ENCODE data around the gene CUBN.

The CUBN gene

DNA sequence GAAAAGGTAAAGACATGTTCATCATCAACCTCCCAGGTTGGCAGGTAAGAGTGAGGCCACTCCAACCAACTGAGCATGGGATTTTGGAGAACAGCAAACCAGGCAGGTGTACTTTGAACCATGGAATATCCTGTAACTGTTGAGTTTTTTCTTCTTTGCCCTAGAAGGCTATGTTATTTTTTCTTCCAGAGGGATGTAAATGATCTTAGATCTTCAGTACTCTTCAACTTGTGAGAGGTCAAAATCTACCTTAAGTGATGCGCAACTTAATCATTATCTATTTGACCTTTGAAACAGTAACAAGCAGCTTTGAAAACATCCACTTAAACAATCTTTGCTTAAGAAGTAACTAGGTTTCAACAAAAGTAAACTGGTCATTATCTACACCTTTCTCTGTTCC, at the start of gene CUBN:
Gene CUBN (minus strand): TSS at position 71 of the 400 bp plus-strand sequence. CDS start 46 bp downstream, at position 25.
- TF ChIP-seq, protein P1, sequence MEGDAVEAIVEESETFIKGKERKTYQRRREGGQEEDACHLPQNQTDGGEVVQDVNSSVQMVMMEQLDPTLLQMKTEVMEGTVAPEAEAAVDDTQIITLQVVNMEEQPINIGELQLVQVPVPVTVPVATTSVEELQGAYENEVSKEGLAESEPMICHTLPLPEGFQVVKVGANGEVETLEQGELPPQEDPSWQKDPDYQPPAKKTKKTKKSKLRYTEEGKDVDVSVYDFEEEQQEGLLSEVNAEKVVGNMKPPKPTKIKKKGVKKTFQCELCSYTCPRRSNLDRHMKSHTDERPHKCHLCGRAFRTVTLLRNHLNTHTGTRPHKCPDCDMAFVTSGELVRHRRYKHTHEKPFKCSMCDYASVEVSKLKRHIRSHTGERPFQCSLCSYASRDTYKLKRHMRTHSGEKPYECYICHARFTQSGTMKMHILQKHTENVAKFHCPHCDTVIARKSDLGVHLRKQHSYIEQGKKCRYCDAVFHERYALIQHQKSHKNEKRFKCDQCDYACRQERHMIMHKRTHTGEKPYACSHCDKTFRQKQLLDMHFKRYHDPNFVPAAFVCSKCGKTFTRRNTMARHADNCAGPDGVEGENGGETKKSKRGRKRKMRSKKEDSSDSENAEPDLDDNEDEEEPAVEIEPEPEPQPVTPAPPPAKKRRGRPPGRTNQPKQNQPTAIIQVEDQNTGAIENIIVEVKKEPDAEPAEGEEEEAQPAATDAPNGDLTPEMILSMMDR (IDR thresholded peaks at IDR 0.05; ENCODE audit: insufficient read depth, low read length, missing control alignments): no peak
- no peak within 1 kb of the TSS for H3K4me3 ChIP-seq (ENCODE audit: low read depth, low read length)
- POLR2A ChIA-PET: no interaction called here
- CTCF ChIA-PET: interaction anchor here (1.2 to 2.5 kb wide), 2 partner anchors 13 to 277 kb away, joined by 3 to 5 read pairs; no protein-coding TSS in a partner anchor
- DNase-seq (ENCODE audit: low read depth, low spot score): no peak

DNA sequence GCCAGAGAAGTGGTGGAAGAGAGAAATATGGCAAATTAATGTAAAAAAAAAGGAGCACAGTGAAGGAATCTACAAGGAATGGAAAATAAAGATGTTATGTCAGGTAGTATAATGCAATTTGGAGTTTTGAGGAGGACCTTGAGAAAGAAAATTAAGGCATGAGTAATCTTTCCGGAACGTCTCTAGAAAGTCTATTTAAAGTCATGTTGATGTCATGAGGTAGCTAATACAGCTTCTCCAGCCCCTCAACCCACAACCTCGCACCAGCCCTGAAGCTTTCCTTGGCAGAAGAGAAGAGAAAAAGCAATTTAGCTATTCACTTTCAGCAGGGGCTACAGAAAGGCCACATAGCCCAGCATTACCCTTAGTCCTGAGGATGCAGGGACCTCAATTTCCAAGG, 49.4 kb upstream of the CUBN start:
- DNase-seq (ENCODE audit: low read depth, low spot score): no peak
- POLR2A ChIA-PET: no interaction called here
- H3K4me3 ChIP-seq (ENCODE audit: low read depth, low read length): no peak overlapping the region
- TF ChIP-seq, protein P1 (IDR thresholded peaks at IDR 0.05; ENCODE audit: insufficient read depth, low read length, missing control alignments): no peak
- CTCF ChIA-PET: interaction anchor here (0.7 to 1.0 kb wide), 2 partner anchors 52 to 106 kb away, joined by 3 read pairs; no protein-coding TSS in a partner anchor

DNA sequence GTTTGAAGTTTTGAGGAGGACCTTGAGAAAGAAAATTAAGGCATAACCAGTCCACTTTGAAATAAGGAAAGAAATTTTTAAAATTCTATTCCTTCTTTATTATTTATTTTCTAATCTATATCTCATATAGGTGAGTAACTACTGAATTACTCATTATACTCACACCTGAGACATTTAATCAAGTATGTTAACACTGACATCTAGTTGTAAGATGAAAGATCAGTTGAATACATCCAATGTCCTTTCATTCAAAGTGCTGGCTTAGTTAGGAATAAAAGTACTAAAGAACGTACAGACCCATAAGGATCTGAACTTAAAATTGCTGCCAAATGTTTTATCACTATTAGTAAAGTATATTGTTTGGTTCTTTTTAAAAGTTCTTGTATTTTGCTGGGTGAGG, 48.4 kb upstream of the CUBN start:
- ChIA-PET POLR2A (no interaction called here), CTCF (no interaction called here)
- TF ChIP-seq, protein P1 (IDR thresholded peaks at IDR 0.05; ENCODE audit: insufficient read depth, low read length, missing control alignments): no peak
- H3K4me3 ChIP-seq (ENCODE audit: low read depth, low read length): no peak overlapping the region
- no peak for DNase-seq (ENCODE audit: low read depth, low spot score)

DNA sequence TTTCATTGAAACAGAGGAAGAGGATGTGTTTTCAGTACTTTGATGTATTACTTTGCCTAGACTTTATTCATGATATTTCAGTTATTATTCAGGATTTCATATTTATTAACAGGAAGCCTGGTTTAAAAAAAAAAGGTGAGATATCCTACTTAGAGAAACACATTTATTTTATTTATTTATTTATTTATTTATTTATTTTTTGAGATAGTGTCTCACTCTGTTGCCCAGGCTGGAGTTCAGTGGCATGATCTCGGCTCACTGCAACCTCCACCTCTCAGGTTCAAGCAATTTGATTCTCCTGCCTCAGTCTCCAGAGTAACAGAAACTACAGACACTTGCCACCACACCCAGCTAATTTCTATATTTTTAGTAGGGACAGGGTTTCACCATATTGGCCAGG, 47.4 kb upstream of the CUBN start:
- DNase-seq (ENCODE audit: low read depth, low spot score): no peak
- CTCF ChIA-PET: no interaction called here
- POLR2A ChIA-PET: interaction anchor here (0.6 kb wide), 1 partner anchor 55 kb away, joined by 4 read pairs; no protein-coding TSS in a partner anchor
- TF ChIP-seq, protein P1 (IDR thresholded peaks at IDR 0.05; ENCODE audit: insufficient read depth, low read length, missing control alignments): no peak
- H3K4me3 ChIP-seq (ENCODE audit: low read depth, low read length): no peak overlapping the region

DNA sequence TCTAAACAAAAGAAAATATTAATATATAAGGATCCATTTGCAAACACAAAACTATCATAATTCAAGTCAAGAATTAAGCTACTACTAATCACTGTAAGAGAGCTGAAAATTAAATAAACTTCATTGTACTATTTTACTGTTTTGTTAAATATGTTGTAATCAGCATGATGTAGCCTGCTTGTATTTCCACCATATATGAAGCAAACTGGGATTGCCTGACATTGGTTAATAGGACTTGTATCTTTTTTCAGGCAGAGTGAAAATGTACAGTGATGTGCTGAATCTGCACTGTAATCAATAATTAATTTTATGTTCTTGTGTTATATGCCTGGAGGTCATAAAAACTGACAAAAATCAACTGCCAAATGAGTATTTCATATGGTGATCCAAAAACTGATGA, 46.5 kb upstream of the CUBN start:
- H3K4me3 ChIP-seq (ENCODE audit: low read depth, low read length): no peak overlapping the region
- TF ChIP-seq, protein P1 (IDR thresholded peaks at IDR 0.05; ENCODE audit: insufficient read depth, low read length, missing control alignments): no peak
- POLR2A ChIA-PET: no interaction called here
- DNase-seq (ENCODE audit: low read depth, low spot score): no peak
- CTCF ChIA-PET: no interaction called here

DNA sequence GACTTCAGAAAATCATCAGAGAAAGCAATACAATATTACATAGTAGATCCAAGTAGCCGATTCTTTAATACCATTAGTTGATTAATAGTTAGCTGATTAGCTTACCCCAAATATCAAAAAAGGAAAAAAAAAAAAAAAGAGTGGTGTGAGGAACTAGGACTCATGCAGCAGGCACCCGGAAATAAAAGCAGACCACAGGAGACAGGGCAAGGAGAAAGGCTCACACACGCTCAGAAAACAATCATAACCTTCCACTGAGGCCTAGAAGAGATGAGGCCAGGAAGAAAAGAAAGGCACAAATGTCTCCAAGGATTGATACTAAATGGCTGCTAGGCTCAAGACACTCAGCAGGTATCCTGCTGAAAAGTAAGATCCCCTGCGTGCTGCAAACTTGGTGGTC, 45.9 kb upstream of the CUBN start:
- H3K4me3 ChIP-seq (ENCODE audit: low read depth, low read length): no peak overlapping the region
- ChIA-PET CTCF (no interaction called here), POLR2A (no interaction called here)
- TF ChIP-seq, protein P1 (IDR thresholded peaks at IDR 0.05; ENCODE audit: insufficient read depth, low read length, missing control alignments): no peak
- no peak for DNase-seq (ENCODE audit: low read depth, low spot score)

Measured in AG04449 (cell line).